Stimulated activated naive CD8-positive, alpha-beta T cell treated with anti-CD3 and anti-CD28 coated beads, Interleukin-15, Interleukin-2, amounts not matched to agents 100 U/mL and 50 U/mL, for 24 hours (primary cell): ENCODE data around the gene ZNF148.
"Not testable (repeated sequence)": the region's sequence is repeated elsewhere in the genome, so short reads cannot be mapped to it uniquely, and the experiment has no call there.

Source experiments
- ATAC-seq: fragments of 150-1000 bp; cut with Tn5 transposase; one replicate; pipeline ENCODE4 v1.10.0; 2021
- DNase-seq: peaks from one replicate; pipeline ENCODE4 v3.0.0; 2021

ZNF148 gene

GRCh38 chr3:125374996-125375941, at the start of gene ZNF148:
TSS of gene ZNF148 (minus strand) at chr3:125375325. CDS start at chr3:125313640, 61,685 bp downstream.
- DNase-seq (peak; percentile 90), ATAC-seq (peak; percentile 97)

- ATAC-seq, result no peak
These were observed 43.2 kb upstream of the ZNF148 start for GRCh38 chr3:125418306-125418705.

GRCh38 chr3:125416235-125416634, 41.1 kb upstream of the ZNF148 start:
- DNase-seq (no peak), ATAC-seq (no peak)

More at GRCh38 chr3:125418306-125418705, 43.2 kb upstream of the ZNF148 start:
- DNase-seq, result no peak

- ATAC-seq, result no peak
These were observed 39.5 kb upstream of the ZNF148 start for GRCh38 chr3:125414669-125415068.

GRCh38 chr3:125410922-125411321, 35.8 kb upstream of the ZNF148 start:
- no peak for DNase-seq
- ATAC-seq, result no peak

More at GRCh38 chr3:125414669-125415068, 39.5 kb upstream of the ZNF148 start:
- no peak for DNase-seq

GRCh38 chr3:125406070-125406469, 30.9 kb upstream of the ZNF148 start:
- ATAC-seq (no peak), DNase-seq (no peak)

- not testable (repeated sequence) for ATAC-seq, DNase-seq
These were observed 30.4 kb upstream of the ZNF148 start for GRCh38 chr3:125405515-125405914.

GRCh38 chr3:125403789-125404188, 28.7 kb upstream of the ZNF148 start:
- ATAC-seq, result no peak
- no peak for DNase-seq

- DNase-seq (no peak), ATAC-seq (no peak)
These were observed 27.5 kb upstream of the ZNF148 start for GRCh38 chr3:125402639-125403038.

- ATAC-seq (no peak), DNase-seq (no peak)
These were observed 26.3 kb upstream of the ZNF148 start for GRCh38 chr3:125401402-125401801.

- DNase-seq (no peak), ATAC-seq (no peak)
These were observed 23.8 kb upstream of the ZNF148 start for GRCh38 chr3:125398952-125399351.

- ATAC-seq, result no peak
- no peak for DNase-seq
These were observed 20.0 kb upstream of the ZNF148 start for GRCh38 chr3:125395091-125395490.

- DNase-seq (no peak), ATAC-seq (no peak)
These were observed 19.3 kb upstream of the ZNF148 start for GRCh38 chr3:125394406-125394805.

- DNase-seq (no peak), ATAC-seq (no peak)
These were observed 14.2 kb upstream of the ZNF148 start for GRCh38 chr3:125389282-125389681.

GRCh38 chr3:125388369-125388768, 13.2 kb upstream of the ZNF148 start:
- not testable (repeated sequence) for DNase-seq, ATAC-seq

- ATAC-seq, result no peak
These were observed 11.7 kb upstream of the ZNF148 start for GRCh38 chr3:125386811-125387210.

GRCh38 chr3:125383744-125384143, 8.6 kb upstream of the ZNF148 start:
- no peak for DNase-seq
- ATAC-seq, result no peak

More at GRCh38 chr3:125386811-125387210, 11.7 kb upstream of the ZNF148 start:
- no peak for DNase-seq

- ATAC-seq, result no peak
- DNase-seq, result no peak
These were observed 7.2 kb upstream of the ZNF148 start for GRCh38 chr3:125382298-125382697.

GRCh38 chr3:125381743-125382142, 6.6 kb upstream of the ZNF148 start:
- no peak for DNase-seq
- ATAC-seq, result peak; percentile 78

- peak; percentile 8 for ATAC-seq
These were observed 6.2 kb upstream of the ZNF148 start for GRCh38 chr3:125381314-125381713.

GRCh38 chr3:125379483-125379882, 4.4 kb upstream of the ZNF148 start:
- DNase-seq, result no peak
- no peak for ATAC-seq

More at GRCh38 chr3:125381314-125381713, 6.2 kb upstream of the ZNF148 start:
- no peak for DNase-seq

GRCh38 chr3:125378762-125379161, 3.6 kb upstream of the ZNF148 start:
- no peak for ATAC-seq
- DNase-seq, result no peak

- no peak for ATAC-seq
- DNase-seq, result no peak
These were observed 990 bp upstream of the ZNF148 start for GRCh38 chr3:125375950-125376679.
